Fibroblast of upper back skin (primary cell): ENCODE results near the gene MAPKAPK2.
A peak's percentile ranks its signal among the peaks of the same experiment; 100 is the strongest.

Experiments
- DNase-seq: peaks from one replicate; pipeline ENCODE4 v3.0.0-alpha.2; 2013

Gene MAPKAPK2

DNA sequence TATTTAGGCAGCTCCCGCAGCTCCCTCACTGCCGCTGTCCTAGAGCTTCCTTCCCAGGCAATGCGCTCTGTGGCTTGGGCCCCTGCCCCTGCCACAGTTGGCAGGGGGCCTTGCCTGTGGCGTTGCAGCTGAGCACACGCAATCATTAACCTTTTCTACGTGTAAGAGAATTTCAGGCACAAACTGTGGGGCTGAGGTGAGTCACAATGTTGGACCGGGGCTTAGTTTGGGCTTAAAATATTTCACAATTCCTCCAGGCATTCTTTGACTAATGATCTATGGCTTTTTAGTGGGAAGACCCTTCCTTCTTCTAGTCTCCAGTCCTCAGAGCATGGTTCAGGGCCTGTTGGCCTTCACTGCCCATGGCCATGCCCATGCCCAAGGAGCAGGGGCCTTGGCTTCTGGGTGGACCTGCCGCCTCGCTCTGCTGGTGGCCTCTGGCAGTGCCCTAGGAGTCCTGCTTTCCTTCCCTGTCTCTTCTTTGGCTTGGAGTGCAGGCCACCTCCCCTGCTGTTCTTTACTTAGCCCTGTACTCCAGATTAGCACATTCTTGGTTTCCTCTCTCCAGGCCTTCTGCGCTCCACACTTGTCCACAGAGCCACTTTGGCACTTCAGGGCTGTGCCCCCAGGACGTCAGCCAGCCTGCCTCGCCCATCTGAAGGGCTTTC, 39.2 kb downstream of the MAPKAPK2 start:
- DNase-seq, result peak; percentile 85

DNA sequence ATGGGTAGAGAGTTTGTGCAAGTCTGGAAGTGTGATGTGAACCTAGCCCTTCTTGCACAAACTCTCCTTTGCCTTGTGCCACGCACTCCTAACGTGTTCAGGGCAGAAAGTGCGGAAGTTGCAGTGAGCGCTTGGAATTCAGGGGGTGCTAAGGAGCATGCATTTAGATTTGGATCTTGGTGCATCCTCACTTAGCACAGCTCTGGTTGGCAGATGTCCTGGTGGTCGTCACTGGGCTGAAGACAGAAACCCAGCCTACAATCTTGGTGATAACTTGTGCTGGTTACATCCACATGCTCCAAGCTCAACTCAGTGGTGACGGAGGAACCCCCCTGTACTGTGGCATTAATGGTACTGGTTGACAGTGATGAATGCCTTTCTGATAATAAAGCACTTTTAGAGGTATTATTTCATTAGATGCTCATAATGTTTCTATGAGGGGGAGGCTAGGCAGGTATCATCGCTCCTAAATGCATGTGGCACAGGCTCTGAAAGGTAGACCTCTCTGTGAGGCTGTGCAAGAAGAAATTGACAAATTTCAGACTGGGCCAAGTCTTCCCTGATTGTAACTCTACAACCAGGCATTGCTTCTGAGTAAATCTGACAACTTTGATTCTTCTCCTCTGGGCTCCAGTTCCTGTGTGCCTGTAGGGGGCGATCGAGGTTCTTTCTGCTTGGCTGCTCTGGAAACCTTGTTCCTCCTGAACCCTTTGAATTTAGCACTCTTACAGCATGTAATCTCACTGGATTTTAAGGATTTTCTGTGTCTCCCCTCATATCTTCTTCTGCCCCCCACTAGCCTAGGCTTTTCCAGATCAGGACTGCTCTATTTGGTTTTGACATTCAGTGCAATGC, 40.6 kb downstream of the MAPKAPK2 start:
- DNase-seq, result peak; percentile 45

DNA sequence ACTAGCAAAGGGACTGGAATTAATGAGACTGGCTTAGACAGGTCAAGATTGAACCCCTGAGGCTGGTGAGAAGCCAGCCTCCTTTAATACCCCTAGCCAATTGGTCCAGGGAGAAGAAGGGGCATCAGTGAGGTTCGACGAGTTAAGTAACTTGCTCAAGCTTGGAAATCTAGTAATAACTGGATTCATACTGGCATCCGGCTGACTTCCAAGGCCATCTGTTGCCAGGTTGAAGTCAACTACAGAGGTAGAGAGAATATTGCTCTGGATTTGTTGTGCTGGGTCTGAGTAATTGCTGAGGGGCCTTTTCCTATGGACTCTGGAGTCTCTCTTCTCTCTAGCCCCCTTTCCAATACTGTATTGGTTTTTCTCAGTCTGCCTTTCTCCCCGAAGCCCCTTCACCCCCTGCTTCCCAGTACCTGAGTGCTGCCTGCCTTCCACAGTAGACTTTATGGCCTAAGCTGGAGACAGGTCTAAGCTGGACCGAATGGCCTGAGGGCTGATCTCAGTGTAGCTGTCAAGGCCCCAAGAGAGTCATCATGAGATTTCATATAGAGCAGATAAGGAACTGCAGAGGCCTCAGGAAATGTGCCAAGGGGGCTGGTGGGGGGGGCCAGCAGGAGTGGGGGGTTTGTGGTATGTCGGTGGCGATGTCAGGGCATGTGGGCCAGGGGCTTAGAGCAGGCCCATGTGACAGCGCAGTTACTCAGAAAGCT, 43.4 kb downstream of the MAPKAPK2 start:
- no peak for DNase-seq

DNA sequence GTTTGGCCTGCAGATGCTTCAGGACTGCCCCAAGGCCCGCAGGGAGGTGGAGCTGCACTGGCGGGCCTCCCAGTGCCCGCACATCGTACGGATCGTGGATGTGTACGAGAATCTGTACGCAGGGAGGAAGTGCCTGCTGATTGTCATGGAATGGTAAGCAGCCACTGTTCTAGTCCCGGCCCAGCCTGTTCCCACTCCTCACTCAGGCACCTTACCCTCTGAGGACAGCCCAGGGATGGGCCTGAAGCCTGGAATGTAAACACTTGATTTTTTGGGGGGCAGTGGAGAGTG, 43.9 kb downstream of the MAPKAPK2 start:
- DNase-seq, result no peak

DNA sequence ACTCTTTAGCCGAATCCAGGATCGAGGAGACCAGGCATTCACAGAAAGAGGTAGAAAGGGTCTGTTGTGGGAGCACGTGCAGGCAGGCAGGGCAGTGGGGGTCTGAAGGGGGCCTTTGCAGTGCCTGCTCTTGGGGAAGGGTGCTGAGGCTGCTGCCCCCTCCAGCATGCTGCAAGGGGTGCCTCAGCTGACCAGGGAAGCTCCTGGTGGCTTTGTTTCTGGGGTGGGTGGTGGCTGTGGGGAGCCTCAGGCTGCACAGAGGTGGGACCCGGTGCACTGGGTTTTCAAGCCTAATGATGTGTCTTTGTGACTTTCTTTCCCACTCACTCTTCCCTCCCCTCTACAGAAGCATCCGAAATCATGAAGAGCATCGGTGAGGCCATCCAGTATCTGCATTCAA, 44.3 kb downstream of the MAPKAPK2 start:
- DNase-seq, result no peak

DNA sequence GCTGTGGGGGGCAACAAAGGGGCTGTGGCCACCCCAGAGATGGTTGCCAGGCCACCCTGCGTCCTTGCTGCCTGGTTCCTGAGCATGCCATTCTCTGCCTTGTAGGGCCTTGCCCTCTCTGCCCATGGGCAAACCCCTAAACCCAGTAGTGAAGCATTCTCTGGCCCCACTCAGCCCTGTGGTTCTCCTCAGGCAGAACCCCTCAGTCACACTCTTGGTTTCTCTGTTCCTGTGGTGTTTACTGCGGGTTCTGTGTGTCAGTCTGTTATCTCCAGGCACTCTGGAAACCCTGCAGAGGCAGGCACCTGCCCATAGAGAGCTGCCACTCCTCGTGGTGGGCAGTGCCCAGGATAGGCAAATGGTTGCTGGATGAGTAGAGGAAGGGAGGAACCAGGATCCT, 44.8 kb downstream of the MAPKAPK2 start:
- DNase-seq, result no peak

DNA sequence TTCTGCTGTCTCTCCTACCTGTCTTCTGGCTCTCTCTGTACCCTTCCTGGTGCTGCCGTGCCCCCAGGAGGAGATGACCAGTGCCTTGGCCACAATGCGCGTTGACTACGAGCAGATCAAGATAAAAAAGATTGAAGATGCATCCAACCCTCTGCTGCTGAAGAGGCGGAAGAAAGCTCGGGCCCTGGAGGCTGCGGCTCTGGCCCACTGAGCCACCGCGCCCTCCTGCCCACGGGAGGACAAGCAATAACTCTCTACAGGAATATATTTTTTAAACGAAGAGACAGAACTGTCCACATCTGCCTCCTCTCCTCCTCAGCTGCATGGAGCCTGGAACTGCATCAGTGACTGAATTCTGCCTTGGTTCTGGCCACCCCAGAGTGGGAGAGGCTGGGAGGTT, 47.8 kb downstream of the MAPKAPK2 start:
- no peak for DNase-seq

DNA sequence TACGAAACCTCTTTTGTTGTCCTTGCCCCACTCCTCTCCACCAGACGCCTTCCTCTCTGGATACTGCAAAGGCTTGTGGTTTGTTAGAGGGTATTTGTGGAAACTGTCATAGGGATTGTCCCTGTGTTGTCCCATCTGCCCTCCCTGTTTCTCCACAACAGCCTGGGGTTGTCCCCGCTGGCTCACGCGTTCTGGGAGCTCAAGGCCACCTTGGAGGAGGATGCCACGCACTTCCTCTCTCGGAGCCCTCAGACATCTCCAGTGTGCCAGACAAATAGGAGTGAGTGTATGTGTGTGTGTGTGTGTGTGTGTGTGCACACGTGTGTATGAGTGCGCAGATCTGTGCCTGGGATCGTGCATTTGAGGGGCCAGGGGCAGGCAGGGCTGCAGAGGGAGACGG, 48.3 kb downstream of the MAPKAPK2 start:
- DNase-seq, result no peak

DNA sequence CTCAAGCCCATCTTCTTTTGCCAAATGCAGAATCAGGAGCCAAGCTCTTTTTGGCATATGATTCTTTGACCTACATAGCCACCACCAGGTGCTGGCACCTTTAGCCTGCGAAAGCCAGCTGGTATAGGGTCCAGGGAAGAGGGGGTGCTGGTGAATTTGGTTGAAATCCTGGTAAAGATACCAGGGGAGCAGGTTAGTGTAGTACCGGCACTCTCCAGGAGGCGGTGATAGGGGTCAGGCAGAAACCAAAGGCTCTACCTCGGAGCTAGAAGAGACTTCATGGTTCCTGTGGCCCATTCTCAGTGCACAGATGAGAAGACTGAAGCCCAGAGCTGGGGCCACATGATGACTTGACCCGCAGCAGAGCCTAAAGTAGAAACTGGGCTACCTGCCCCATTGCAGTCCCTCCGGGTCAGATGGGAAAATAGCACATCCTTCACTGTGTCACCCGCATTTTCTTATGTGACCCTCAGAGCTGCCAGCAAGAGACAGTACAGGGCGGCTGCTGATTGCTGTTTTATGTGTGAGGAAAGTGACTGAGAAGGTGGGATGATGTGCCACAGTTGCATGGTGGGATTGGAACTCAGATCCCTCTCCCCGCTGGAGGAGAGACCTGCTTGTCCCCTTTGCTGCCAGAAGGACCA, 49.9 kb downstream of the MAPKAPK2 start:
- peak; percentile 26 for DNase-seq

DNA sequence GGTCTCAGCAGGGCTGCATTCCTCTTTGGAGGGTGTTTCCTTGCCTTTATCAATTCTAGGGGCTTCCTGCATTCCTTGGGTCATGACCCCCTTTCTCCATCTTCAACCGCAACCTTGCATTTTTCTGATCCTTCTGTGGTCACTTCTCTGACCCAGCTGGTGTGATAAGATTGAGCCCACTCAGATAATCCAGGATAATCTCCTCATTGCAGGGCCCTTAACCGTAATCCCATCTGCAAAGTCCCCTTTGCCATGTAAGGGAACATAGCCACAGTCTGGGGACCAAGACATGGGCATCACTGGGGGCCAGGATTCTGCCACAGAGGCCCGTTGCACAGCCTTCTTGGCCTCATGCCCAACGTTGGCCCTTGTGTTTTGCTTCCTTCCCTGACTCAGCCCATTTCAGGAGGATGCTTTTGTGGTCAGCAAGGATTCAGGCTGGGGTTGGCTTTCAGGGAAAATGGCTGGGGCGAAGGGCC, 50.9 kb downstream of the MAPKAPK2 start:
- peak; percentile 32 for DNase-seq

DNA sequence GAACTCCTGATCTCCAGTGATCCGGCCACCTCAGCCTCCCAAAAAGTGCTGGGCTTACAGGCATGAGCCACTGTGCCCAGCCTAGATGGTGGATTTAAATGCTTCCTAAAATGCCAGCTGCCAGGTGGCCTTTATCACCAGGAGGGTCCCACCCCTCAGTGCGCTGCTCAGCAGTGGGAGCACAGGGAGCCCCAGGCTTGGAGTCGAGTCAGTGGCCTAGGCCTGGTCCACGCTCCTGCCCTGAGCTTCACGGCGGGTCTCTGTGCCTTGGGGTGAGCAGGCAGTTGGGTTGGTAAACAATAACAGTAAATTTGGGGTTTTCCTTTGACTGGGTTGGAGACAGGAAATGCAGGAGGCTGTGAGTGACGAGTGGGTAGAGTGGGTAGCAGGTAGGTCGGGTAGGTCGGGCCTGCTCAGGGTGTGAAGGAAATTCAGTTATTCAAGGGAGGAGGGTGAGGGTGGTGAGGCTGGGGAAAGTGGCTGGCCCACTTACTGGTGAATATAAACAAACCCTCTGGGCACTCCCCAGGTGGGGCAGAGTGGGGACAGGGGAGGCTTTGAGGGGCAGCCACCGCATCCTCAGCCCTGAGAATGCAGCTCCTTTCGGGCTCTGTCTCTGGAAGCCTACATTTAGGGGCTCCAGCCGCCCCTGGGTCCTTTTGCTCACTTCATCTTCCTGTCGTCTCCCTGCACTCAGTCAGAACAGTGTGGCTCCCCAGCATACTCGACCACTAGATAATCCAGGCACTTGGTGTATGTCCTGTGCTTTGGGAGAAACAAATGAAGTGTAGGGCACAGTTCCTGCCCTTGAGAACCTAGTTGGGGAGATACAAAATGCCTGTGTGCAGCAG, 52.4 kb downstream of the MAPKAPK2 start:
- no peak for DNase-seq

DNA sequence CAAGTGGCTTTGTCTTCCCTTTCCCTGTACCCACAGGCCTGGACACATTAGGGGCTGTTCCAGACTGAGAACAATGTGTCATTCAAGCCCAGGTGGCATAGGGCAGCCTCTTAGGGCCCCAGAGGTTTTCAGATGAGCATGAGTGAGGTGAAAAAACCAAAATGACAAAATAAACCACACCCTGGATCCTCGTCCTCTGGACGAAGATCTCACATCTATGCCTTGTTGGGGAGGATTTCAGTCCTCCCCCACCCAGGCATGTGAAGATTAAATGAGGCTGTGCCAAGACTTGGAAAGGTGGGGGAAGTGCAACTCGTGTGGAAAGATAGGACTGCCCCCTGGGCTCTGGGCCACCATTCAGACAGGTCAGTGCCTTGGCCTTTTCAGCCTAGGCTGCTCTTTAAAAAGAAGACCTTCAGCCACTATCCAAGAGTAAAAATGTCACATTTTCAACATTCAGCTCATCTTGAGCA, 53.1 kb downstream of the MAPKAPK2 start:
- no peak for DNase-seq

DNA sequence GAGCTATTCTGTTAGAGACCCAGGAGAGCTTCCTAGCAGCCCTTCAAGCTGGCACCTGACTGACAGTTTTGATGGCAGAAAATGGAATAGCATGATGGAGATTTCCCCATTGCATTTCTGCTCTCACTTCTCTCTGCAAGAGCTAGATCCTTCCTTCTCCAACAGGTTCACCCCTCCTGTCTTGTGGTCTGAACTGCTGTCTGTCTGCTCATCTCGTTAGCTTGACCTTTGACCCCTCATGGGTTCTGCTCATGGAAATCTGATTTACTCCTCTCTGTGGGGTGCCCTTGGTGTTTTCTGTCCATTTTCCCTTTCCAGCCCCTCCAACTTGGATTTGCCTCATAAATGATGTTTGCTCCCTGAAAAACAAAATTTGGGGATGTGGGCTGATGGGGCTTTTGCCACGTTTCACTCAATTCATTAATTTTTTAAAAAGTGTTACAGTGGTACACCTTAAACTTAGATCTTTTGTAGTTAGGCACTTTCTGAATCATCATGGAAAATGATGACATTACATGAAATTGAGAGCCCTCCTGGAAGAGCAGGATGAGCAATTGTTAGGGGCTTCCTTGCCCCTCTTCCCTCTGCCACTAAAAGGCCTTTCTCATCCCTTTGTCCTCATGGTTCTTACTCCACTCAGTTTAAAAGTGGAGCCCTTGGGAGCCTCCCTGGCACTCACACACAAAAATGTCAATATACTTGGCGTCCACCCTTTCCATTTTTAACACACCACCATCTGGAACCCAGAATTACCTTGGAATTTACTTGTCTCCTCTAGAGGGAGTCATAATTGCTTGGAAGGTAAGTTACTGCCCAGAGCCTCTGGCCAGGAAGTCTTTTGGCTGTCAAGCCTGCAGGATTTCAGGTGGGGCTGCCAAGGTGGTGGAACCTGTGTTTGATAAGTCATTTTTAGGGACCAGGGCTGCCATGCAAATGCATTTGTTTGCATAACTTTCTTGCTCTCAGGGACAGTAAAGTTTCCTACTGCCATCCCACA, 54.0 kb downstream of the MAPKAPK2 start:
- DNase-seq, result peak; percentile 50

DNA sequence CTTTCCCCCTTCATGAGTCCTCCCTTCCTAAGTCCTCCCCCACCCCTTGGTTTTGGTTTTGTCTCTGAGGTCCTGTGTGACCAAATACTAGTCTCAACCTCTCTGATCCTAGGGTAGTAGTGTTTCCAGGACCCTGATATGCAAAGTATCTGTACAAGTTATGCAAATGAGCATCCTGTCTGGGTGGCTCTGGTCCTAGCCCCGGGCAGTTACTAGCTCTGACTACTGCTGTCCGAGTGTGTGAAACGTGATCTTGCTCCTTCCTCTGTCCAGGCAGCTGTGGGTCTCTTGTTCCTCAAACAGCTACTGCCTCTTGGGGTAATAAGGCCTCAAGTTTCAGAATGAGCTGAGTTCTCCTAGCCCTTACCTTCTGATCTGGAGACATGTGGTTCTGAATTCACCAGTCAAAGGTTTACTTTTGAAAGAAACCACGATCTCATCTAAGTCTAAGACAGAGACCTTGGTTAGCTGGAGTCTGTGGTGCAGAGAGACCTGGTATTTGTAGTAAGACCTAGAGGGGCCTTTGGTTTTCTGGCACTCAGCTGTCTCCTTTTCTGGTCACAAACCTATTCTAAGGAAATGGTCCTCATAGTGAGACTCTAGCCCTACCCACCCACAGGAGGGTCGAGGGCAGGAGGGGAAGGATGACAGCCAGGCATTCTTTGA, 54.8 kb downstream of the MAPKAPK2 start:
- no peak for DNase-seq

DNA sequence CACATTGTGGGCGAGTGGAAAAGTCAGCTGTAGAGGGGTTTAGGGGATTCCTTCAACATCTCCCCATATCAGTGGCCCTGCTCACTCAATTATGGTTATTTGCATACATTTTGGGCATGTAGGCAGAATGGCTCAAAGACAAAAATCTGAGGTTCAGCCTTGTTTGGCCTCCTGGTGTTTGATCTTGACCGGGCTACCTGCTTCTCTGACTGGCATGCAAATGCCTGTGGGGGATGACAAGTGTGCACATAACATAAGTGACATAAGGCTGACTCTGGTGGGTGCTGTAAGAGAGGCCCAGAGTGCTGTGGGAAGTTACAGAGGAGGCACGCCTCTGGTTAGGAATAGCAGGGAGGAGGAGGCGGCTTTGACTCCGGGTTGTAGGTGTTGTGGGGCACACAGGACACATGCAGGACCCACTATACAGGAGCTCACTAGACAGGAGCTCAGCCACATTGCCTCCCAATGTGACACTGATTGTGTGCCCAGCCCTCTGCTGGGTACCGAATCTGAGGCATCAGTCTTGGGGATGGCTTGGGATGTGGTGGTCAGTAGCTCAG, 56.5 kb downstream of the MAPKAPK2 start:
- DNase-seq, result no peak

DNA sequence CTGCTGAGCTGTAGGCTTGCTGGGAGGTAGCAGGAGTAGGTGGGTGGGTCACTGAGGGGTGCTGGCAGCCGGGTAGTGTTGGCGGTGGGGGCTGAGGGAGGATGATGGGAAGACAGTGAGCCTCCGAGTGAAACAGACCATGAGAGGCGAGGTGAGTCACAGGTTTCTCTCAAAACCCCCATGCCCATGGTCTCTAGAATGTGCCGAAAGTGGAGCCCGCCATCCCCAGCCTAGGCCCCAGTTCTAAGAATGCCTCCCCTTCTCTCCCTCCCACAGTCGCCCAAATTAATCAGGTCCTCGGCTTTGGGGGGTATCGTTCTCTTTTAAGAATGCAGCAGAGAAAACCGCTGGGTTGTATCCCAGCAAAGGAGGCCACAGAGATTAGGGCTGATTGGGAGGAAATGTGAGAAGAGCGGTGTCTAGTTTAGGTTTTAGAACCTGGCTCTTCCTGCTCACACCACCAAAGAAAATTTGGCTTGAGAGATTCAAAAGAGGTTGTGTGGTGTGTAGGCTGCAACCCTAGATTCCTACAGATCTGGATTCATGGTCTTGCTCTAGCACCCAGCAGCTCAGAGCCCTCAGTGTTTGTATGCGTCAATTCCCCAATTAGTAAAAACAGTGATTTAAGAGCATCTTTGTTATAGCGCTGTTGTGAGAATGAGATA, 58.1 kb downstream of the MAPKAPK2 start:
- DNase-seq, result no peak

DNA sequence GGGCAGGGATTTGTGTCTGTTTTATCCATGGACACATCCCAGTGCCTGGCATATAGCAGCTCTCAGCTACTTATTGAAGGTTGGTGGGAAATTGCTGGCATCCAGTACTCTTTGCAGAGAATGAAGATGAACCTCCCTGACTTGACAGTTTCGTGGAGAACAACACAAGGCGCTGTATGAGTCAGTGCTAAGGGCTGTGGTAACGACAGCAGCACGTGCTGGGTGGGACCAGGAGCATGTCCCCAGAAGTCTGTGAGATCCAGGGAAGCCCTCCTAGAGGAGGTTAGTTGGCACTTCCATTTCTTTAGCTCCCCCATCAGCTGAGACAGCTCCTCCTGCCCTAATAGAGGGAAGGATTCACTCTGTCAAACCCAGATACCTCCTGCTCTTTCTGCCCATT, 60.0 kb downstream of the MAPKAPK2 start:
- no peak for DNase-seq

DNA sequence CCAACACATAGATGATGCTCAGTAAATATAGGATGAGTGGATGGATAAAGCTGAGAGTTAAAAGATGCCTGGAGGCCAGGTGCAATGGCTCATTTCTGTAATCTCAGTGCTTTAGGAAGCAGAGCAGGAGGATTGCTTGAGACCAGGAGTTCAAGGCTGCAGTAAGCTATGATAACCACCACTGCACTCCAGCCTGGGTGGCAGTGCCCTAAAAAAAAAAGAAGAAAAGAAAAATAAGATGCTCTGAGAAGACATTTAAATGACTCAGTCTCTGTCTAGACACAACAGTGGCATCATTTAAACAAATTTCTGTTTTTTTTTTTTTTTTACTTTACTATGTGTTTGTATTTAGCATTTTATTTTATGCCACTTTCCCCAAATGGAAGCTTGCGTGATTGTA, 60.6 kb downstream of the MAPKAPK2 start:
- no peak for DNase-seq

DNA sequence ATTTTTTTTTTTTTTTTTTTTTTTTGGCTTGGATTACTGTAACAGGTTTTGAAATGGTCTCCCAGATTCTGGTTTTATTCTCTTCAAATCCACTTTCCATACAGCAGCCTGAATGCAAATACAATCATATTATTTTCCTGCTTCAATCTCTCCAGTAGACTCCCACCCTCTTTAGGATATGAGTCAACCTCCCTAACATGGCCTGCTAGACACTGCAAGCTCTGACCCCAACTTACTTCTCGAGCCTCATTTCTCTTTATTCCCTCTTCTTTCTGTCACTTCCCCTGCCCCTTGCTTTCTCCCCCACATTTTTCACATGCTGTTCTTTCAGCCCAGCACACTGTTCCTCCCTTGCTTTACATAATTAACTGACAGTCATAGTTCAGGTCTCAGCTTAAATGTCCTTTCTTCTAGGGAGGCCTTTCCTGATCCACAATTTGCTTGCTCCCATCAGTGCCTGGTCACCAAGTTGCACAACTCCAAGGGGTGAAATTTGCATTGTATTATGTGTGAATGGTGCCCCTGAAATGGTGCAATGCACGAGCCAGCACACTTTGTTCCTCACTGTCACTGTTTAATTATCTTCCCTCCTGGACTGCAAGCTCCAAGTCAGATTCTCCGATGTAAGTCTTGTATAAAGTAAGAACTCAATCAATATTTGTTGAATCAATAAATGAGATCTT, 63.8 kb downstream of the MAPKAPK2 start:
- no peak for DNase-seq
